Mesendoderm (in vitro differentiated cells): ENCODE results near the gene HOXB7.

ENCODE experiments used
- small RNA-seq: library from polyadenylated mRNA; stranded (forward); fragments of <200 nt; extraction: miRNeasy Mini kit (QIAGEN cat#:217004); gene quantifications from one replicate; pipeline ENCODE3, GENCODE V24; 2013; ENCODE audit not compliant: insufficient read depth

HOXB7 gene

Small RNA genes lying within 50 kb of the gene (small RNA-seq; reads per million reads assigned to genes)
- gene MIR196A1 = 2.3 reads per million, percentile 28 among the genes with 10 or more reads in this experiment
